Activated T-cell treated with anti-CD3 and anti-CD28 coated beads, Interleukin-2, amount 50 U/mL, for 72 hours (primary cell): ENCODE results near the gene CXorf66. TPM values are rescaled to one million over a fixed set of nuclear protein-coding genes. Genes with fewer than 3 reads are reported as not detected.

Experiments used
- ATAC-seq, 2 donors: fragments of 150-1000 bp; cut with Tn5 transposase; replicated peaks in 1 of 2; 2 replicates each; pipeline ENCODE4 v1.10.0; 2021; ENCODE audit warnings: moderate library complexity in 2 of 2, mild to moderate bottlenecking in 1 of 2
- DNase-seq, 2 donors: peaks; one replicate each; pipeline ENCODE4 v3.0.0; 2021 to 2022; ENCODE audit warnings: mixed read lengths in 1 of 2
- H3K27ac Mint-ChIP-seq: one replicate; pipeline ENCODE4 v1.8.0; 2022; ENCODE audit warnings: mild to moderate bottlenecking, moderate library complexity, mixed read lengths
- H3K27me3 Mint-ChIP-seq: one replicate; pipeline ENCODE4 v1.8.0; 2022; ENCODE audit warnings: low read depth, mixed read lengths
- H3K36me3 Mint-ChIP-seq, 2 donors: one replicate each; pipeline ENCODE4 v1.8.0; 2022; ENCODE audit warnings: mixed read lengths in 2 of 2, mild to moderate bottlenecking in 1 of 2; ENCODE audit not compliant: insufficient read depth in 2 of 2
- H3K4me1 Mint-ChIP-seq: one replicate; pipeline ENCODE4 v1.8.0; 2022; ENCODE audit warnings: low read depth, mixed read lengths
- H3K4me3 Mint-ChIP-seq, 2 donors: one replicate each; pipeline ENCODE4 v1.8.0; 2022; ENCODE audit warnings: mild to moderate bottlenecking in 2 of 2, mixed read lengths in 2 of 2, moderate library complexity in 2 of 2
- H3K9me3 Mint-ChIP-seq, 2 donors: one replicate each; pipeline ENCODE4 v1.8.0; 2022; ENCODE audit warnings: mixed read lengths in 2 of 2
- total RNA-seq, 2 donors: library from RNA; stranded (reverse); gene quantifications; one replicate each; pipeline ENCODE4 v1.2.3, GENCODE V29; 2022

CXorf66 gene
- total RNA-seq, 2 donors from 2014 or later = not detected

DNA sequence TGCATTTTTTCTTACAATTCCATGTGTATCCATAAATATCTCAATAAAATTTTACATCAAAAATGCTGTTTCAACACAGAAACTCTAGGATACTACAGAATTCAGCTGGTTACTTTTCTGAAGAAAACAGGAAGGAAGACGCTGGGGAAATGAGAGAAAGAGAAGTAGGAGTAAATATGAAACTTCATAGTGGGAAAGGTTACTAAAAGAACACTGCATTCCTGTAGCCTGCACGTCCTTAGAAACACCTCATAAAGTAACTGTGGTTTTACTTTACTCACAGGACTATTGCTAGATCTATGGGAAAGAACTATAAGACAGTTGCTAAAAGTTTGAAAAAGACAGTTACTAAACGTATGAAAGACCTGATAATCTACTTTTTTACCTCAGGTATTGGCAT, 55.6 kb downstream of the CXorf66 start:
- Mint-ChIP-seq H3K9me3 (no peaks in the 10 kb centered on the region), H3K36me3 (no peaks in the 10 kb centered on the region), H3K4me1 (peaks cover 28% of the 10 kb centered on the region), H3K27me3 (peaks cover 6% of the 10 kb centered on the region), H3K27ac (peak overlapping the region; percentile 60), H3K4me3 (peak overlapping the region; percentile 27 to 67)
- DNase-seq (no peak), ATAC-seq (peak; percentile 77 to 78)

DNA sequence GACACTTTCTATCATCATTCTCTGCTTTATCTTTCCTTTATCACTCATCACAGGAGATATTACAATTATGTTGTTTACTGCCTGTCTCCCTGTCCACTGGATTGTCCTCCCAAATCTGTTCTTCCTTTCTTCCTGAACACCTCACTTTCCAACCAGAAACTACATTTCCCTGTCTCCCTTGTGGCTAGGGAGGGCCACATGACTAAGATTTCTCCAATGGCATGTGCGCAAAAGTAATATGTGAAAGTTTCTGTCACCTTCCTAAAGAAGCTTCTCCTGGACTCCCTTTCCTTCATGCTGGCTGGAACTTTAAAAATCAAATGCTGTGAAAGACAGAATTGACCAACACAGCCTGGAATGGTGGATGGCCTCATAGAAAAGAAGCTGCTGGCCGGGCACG, 58.2 kb downstream of the CXorf66 start:
- H3K4me3 Mint-ChIP-seq = no peak overlapping the region
- no peaks in the 10 kb centered on the region for H3K9me3 Mint-ChIP-seq
- no peak overlapping the region for H3K27ac Mint-ChIP-seq
- H3K27me3 Mint-ChIP-seq = peaks cover 6% of the 10 kb centered on the region
- no peaks in the 10 kb centered on the region for H3K36me3 Mint-ChIP-seq
- ATAC-seq (no peak), DNase-seq (no peak)
- H3K4me1 Mint-ChIP-seq = peaks cover 23% of the 10 kb centered on the region

DNA sequence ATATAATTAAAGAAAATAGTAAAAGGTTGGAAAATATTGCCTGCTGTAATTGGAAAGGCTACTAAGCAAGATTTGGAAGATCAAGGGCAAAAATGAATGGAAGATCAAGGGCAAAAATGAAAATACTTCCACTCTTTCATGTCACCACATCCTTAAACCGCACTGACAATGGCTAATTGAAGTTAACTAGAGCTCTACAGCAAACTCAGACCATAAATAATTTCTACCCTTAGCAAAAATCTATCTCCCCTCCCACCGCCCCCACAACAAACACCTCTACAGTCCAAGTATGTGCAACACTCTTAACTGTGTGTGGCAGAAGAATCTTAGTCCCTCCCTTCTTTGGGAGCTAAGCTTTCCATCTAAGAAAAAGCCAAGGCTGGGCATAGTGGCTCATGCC, 59.6 kb downstream of the CXorf66 start:
- ATAC-seq = no peak
- Mint-ChIP-seq H3K9me3 (no peaks in the 10 kb centered on the region), H3K36me3 (no peaks in the 10 kb centered on the region), H3K4me1 (peaks cover 22% of the 10 kb centered on the region), H3K27ac (no peak overlapping the region), H3K27me3 (peaks cover 6% of the 10 kb centered on the region), H3K4me3 (no peak overlapping the region)
- DNase-seq = no peak

Other genes starting within 250 kb of the CXorf66 start
- 10 to 100 TPM; 15.6 to 19.1 TPM for gene ATP11C, start 32.5 kb downstream of the CXorf66 start, total RNA-seq